Breast epithelium (tissue), 4 donors: ENCODE results near the gene MED7. TPM values are rescaled to one million over a fixed set of nuclear protein-coding genes. Genes with fewer than 3 reads are reported as not detected.
A peak's percentile ranks its signal among the peaks of the same experiment; 100 is the strongest.

Experiments
- DNase-seq, 2 donors: peaks; one replicate each; pipeline ENCODE4 v3.0.0-alpha.2; 2019; ENCODE audit warnings: low spot score in 2 of 2
- H3K27ac ChIP-seq, 2 donors: fragments of 200-600 bp; sonication (generic) in 1 of 2; one replicate each; pipeline ENCODE4 v1.5.1; 2016 to 2019; ENCODE audit warnings: mild to moderate bottlenecking in 1 of 2
- H3K27me3 ChIP-seq, 2 donors: fragments of 200-600 bp; sonication (generic) in 1 of 2; one replicate each; pipeline versions ENCODE4 v1.5.1 to v1.6.0; 2017 to 2019; ENCODE audit warnings: control low read depth in 1 of 2, mild to moderate bottlenecking in 1 of 2
- H3K36me3 ChIP-seq: fragments of 200-600 bp; one replicate; pipeline ENCODE4 v1.5.1; 2019
- H3K4me1 ChIP-seq, 2 donors: fragments of 200-600 bp; sonication (generic); one replicate each; pipeline ENCODE4 v1.5.1; 2016 to 2019; ENCODE audit warnings: control low read depth in 1 of 2
- H3K4me3 ChIP-seq, 3 donors: fragments of 200-600 bp; sonication (generic); 1 replicate in 2 of 3; 2 replicates in 1 of 3; pipeline ENCODE4 v1.5.1; 2016 to 2019; ENCODE audit warnings: mild to moderate bottlenecking in 3 of 3, moderate library complexity in 2 of 3
- H3K9me3 ChIP-seq, 2 donors: fragments of 200-600 bp; sonication (generic) in 1 of 2; one replicate each; pipeline ENCODE4 v1.5.1; 2016 to 2019; ENCODE audit warnings: control low read depth in 1 of 2
- POLR2A ChIP-seq: fragments of 450-650 bp; IDR thresholded peaks from one replicate; pipeline ENCODE4 v1.6.1; 2016; ENCODE audit warnings: antibody characterized with exemption, mild to moderate bottlenecking, moderate library complexity
- POLR2AphosphoS5 ChIP-seq, 3 donors: sonication (generic); formaldehyde crosslinking; IDR thresholded peaks; one replicate each; pipeline ENCODE4 v1.6.1; 2017; ENCODE audit warnings: antibody characterized with exemption in 3 of 3
- intact Hi-C: fragments of 100-400 bp; cut with DNase I; formaldehyde crosslinking; loops from one replicate; pipeline ENCODE4 v1.15.1; 2023; ENCODE audit warnings: low total_unique reads
- total RNA-seq, 3 donors: library from RNA; depleted of rRNA; stranded (reverse); fragments of >200 nt; gene quantifications; one replicate each; pipeline ENCODE4 v1.1.0, GENCODE V29; 2016
- TF ChIP-seq, protein P1 (sequence below), 3 donors: fragments of 450-650 bp; IDR thresholded peaks; one replicate each; pipeline ENCODE4 v1.5.1; 2016 to 2017; ENCODE audit warnings: antibody characterized with exemption in 3 of 3, mild to moderate bottlenecking in 3 of 3, moderate library complexity in 3 of 3

Gene MED7
- total RNA-seq, 3 donors from 2014 or later, result 12.2 to 15.5 (median 14.4) TPM

DNA sequence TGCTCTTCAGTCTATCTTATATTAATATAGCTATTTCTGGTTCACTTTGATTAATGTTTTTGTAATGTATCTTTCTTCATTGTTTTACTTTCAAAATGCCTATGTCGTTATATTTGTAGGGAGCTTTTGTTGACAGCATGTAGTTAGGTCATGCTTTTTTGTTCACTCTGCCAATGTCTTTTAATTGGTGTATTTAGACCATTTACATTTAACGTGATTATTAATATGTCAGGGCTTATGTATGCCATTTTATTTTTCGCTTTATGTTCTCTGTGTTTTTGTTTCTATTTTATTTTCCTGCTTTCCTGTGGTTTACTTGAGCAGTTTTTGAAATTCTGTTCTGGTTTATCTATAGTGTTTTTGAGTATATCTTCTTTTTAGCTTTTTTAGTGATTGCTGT, 12.6 kb upstream of the MED7 start:
- H3K4me1 ChIP-seq, result no peaks in the 10 kb centered on the region
- no peaks in the 10 kb centered on the region for H3K27me3 ChIP-seq
- DNase-seq, result no peak
- no peak overlapping the region for H3K27ac ChIP-seq
- intact Hi-C loops, result no loop called here
- H3K4me3 ChIP-seq, result no peak overlapping the region
- TF ChIP-seq POLR2AphosphoS5 (IDR thresholded peaks at IDR 0.05), result no peak
- TF ChIP-seq, protein P1, sequence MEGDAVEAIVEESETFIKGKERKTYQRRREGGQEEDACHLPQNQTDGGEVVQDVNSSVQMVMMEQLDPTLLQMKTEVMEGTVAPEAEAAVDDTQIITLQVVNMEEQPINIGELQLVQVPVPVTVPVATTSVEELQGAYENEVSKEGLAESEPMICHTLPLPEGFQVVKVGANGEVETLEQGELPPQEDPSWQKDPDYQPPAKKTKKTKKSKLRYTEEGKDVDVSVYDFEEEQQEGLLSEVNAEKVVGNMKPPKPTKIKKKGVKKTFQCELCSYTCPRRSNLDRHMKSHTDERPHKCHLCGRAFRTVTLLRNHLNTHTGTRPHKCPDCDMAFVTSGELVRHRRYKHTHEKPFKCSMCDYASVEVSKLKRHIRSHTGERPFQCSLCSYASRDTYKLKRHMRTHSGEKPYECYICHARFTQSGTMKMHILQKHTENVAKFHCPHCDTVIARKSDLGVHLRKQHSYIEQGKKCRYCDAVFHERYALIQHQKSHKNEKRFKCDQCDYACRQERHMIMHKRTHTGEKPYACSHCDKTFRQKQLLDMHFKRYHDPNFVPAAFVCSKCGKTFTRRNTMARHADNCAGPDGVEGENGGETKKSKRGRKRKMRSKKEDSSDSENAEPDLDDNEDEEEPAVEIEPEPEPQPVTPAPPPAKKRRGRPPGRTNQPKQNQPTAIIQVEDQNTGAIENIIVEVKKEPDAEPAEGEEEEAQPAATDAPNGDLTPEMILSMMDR (IDR thresholded peaks at IDR 0.05), result no peak
- TF ChIP-seq POLR2A, result no peak
- no peaks in the 10 kb centered on the region for H3K36me3 ChIP-seq
- H3K9me3 ChIP-seq, result no peaks in the 10 kb centered on the region

DNA sequence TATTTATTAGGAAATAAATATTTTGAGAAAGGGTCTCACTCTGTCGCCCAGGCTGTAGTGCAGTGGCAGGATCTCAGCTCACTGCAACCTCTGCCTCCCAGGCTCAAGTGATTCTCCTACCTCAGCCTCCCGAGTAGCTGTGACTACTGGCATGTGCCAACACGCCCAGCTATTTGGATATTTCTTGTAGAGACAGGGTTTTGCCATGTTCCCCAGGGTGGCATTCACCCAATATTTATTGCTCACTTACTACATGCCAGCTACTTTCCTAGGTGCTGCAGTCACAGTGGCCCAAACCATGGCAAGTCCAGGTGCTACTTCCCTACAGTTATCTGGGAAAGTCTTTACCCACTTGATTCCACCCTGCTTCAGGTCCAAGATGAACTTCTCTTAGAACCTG, 8.3 kb upstream of the MED7 start:
- Histone ChIP-seq H3K27me3 (no peaks in the 10 kb centered on the region), H3K27ac (no peak overlapping the region), H3K4me1 (no peaks in the 10 kb centered on the region), H3K4me3 (no peak overlapping the region), H3K36me3 (no peaks in the 10 kb centered on the region), H3K9me3 (no peaks in the 10 kb centered on the region)
- intact Hi-C loops, result no loop called here
- TF ChIP-seq POLR2AphosphoS5 (IDR thresholded peaks at IDR 0.05) (no peak), POLR2A (no peak)
- TF ChIP-seq, protein P1 (IDR thresholded peaks at IDR 0.05), result no peak
- DNase-seq, result no peak

DNA sequence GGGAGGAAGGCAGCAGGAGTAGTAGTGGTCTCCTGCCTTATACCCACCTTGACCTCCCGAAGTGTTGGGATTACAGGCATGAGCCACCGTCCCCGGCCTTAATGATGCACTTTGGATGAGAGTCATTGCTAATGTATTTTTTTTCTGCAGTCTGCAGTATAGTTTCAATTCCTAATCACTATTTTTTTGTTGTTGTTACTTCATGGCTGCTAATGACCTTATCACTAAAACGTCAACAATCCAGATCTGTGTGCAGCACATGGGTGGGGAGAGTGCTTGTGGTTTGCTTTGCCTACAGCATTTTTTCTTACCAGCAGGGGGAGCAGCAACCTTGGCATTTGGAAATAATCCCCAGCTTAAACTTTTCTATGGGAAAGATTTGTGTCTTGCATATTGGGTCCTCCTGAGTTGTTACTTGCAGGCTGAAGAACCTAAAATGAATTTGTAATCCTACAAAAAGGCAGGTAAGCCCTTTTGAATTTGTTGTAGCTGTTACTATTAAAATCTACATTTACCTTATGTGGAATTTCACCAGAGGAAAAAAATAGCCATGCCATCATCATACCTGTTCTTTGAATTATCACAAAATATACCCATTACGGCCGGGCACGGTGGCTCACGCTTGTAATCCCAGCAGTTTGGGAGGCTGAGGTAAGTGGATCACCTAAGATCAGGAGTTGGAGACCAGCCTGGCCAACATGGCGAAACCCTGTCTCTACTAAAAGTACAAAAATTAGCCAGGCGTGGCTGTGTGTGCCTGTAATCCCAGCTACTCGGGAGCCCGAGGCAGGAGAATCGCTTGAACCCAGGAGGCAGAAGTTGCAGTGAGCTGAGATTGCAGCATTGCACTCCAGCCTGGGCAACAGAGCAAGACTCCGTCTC, 6.3 kb upstream of the MED7 start:
- DNase-seq, result no peak
- intact Hi-C loops, result no loop called here

DNA sequence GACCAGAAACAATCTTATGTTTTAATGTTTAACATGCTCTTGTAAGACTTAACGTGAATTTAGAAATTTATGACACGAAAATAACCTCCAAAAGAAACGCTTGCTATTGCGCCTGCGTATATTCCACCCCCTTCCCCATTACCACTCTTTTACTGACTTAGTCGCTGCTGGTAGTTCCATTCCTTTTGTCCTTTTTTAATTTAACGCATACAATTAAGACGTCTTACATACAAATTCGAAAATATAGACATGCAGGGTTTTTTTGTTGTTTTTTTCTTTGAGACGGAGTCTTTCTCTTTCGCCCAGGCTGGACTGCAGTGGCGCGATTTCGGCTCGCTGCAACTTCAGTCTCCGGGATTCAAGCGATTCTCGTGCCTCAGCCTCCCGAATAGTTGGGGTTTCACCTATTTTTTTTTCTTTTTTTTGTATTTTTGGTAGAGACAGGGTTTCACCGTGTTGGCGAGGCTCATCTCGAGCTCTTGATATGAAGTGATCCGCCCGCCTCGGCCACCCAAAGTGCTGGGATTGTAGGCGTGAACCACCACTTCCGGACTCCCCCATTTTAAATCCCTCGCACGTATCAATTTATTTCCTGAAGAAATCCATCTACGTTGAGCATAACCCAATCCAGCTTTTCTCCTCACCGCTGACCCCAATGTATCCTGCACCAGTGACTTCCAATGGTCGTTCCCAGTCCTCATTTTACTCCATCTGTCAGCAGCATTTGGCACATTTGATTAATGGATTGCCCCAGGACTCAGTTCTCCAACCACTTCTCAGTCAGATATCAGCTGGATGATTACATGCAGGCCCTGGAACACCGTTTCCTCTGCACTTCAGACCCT, 684 bp upstream of the MED7 start:
- intact Hi-C loops, result no loop called here
- Histone ChIP-seq H3K27ac (peak overlapping the region; percentile 88 to 93), H3K9me3 (no peaks in the 10 kb centered on the region), H3K36me3 (no peaks in the 10 kb centered on the region), H3K4me3 (peak overlapping the region; percentile 81 to 97 (median 96)), H3K4me1 (no peaks in the 10 kb centered on the region), H3K27me3 (no peaks in the 10 kb centered on the region)
- TF ChIP-seq POLR2AphosphoS5 (IDR thresholded peaks at IDR 0.05) (no peak), POLR2A (no peak)
- TF ChIP-seq, protein P1 (IDR thresholded peaks at IDR 0.05), result no peak
- DNase-seq, result peak in 1 of 2 donors; percentile 35

More for the DNA sequence above, 6.3 kb upstream of the MED7 start:
- TF ChIP-seq POLR2AphosphoS5 (IDR thresholded peaks at IDR 0.05), result no peak
- TF ChIP-seq POLR2A, result no peak
- TF ChIP-seq, protein P1 (IDR thresholded peaks at IDR 0.05), result peak; percentile 41 to 71 (median 66)
- H3K27ac ChIP-seq, result no peak overlapping the region
- H3K4me1 ChIP-seq, result no peaks in the 10 kb centered on the region
- no peak overlapping the region for H3K4me3 ChIP-seq
- H3K27me3 ChIP-seq, result no peaks in the 10 kb centered on the region
- H3K9me3 ChIP-seq, result no peaks in the 10 kb centered on the region
- no peaks in the 10 kb centered on the region for H3K36me3 ChIP-seq
